Activated CD8-positive, alpha-beta memory T cell treated with anti-CD3 and anti-CD28 coated beads for 24 hours (primary cell): ENCODE measurements around the gene MTG1.
"Not testable (repeated sequence)": the region's sequence is repeated elsewhere in the genome, so short reads cannot be mapped to it uniquely, and the experiment has no call there.

Source experiments
- DNase-seq: peaks from one replicate; pipeline ENCODE4 v3.0.0-alpha.2; 2020

Gene MTG1

DNA sequence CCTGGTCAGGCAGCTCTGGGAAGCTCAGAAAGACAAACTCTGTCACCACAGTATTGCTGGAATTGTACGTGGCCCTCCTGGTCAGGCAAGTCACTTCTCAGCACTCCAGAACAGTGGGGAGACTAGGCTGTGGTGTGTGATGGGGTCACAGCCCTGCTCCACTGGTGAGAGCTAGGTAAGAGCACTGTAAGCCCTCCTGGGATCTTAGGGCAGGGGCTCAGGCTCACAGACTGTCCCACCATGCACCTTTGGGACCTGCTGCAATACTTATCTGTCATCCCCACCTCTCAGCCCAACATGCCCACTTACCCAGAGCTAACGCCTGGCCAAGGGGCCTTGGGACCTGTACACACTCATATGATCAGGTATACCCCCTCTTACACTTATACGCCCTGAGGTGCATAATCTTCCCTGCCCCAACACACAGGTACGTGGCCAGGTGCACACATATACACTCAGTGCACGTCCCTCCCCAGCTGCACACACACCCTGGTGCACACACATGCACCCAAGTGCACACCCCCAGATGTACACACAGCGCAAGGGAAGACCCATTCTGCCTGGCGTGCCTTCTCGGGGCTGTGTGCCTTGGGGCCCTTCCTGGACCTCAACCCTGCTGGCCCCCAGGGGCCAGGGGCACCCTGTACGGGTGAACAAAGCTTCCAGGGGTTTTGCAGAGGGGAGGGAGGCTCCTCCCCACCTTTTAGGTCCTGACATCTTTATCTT, 38.1 kb downstream of the MTG1 start:
- not testable (repeated sequence) for DNase-seq

DNA sequence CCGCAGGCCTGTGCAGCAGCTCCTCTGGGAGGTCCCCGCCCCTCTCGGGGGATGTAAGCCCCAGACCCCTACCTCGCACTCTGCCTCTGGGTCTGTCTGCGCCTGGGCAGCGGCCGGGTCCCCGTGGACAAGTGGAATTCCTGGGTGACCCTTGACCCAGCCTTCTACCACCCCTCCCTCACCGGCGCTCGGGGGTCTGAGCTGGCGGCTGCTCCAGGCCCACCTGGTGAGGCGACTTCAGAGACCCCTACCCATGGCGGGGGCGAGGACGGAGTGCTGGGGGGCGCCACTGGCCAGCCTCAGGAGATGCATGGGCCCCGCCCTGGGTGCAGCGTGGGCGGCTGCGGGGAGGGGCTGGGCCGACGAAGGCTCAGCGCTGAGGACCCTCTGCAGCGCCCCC, 38.8 kb downstream of the MTG1 start:
- not testable (repeated sequence) for DNase-seq

DNA sequence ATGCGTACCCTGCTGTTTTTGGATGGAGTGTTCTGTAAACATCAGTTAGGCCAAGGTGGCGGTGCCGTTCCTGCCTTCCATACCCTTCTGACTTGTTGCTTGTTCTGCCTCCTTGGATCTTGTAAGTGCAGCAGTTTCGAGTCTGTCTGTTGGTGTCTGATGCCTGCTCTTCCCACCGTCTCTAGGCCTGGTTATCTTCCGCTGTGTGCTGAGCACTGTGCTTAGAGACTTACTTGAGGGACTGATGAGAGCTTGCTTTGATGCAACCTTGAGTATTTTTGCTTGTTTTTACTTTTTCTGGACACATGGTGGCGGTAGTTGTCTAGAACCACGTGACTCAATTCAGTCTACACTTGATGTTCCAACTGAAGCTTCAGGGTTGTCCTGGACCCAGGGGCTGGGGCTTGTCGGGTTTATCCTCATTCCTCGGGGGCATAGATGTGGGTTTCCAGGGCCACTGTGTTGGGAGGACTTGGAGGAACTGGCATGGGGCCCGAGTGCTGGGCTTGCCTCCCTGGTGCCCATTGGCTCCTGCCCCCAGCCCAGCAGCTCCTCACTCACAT, 44.8 kb downstream of the MTG1 start:
- DNase-seq: peak; percentile 56

DNA sequence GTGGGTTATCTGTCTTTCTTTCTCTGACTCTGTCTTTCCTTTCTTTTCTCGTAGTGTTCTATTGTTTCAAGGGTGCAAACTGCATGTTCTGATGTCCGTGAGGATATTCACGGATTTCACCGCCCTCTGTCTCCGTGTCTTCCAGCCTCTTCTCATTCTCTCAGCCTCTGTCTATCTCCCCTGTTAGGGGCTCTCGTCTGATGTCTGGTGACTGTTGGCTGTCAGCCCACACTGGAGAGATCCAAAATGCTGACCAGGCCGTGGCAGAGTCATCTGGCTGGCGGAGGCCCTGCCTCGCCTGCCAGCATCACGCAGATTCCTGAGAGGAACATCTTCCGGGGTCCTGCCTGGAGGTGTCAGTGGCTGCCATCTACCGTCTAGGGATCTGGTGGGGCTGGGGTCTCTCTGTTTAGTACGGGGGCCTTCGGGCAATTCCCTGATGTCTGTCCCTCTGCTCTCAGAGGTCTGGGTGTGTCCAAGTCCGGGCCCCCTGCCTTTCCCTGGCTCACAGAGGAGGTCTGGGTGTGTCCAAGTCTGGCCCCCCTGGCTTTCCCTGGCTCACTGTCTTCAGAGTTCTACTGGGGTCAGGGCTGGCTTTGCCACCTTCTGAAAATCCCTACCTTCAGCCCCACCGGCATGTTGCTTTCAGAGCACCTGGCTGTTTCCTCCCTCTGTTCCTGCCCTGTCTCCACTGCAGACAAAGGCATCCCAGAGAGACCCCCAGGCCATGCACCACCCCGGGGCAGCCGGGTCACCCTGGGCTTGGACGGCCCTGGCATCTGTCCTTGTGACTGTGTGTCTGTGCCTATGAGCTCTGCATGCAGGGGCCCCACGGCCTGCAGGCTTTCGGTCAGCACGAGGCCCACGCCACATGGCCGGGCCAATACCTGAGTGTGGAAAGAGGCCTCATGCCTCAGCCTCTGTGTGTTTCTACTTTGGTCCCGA, 45.8 kb downstream of the MTG1 start:
- no peak for DNase-seq

DNA sequence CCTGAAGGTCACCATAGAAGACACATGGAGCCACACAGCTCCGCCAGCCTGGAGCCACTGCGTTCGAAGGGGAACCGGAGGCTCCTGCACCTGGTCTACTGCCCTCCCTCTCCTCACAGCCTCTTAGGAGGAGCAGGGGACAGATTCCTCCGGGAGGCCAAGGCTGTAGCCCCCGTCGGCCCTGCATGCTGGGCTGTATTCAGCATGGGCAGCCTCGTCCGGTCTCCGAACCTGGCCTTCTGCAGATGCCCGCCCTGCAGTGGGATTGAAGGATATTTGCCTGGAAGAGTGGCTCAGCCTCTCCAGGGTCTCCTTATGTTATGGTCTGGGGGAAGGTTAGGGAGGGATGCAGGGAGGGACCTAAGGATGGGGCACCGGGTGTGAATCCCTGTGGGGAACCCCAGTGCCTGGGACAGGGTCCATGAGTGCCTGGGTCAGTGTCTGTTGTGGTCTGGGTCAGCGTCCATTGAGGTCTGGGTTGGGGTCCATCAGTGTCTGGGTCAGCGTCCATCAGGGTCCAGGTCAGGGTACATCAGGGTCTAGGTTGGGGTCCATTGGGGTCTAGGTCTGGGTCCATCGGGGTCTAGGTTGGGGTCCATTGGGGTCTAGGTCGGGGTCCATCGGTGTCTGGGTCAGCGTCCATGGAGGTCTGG, 46.8 kb downstream of the MTG1 start:
- DNase-seq: no peak

DNA sequence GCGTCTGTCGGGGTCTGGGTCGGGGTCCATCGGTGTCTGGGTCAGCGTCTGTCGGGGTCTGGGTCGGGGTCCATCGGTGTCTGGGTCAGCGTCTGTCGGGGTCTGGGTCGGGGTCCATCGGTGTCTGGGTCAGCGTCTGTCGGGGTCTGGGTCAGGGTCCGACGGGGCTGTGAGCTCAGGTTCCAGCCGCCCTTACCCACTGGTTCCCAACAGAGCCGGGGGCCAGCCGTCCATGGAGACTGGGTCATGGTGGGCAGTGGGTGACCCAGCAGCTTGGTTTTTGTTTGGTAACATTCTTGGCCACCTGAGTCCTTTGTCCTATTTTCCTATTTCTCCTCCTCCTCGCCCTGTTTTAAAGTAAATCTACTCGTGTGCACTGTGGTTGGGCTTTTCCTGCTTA, 47.4 kb downstream of the MTG1 start:
- DNase-seq: not testable (repeated sequence)

DNA sequence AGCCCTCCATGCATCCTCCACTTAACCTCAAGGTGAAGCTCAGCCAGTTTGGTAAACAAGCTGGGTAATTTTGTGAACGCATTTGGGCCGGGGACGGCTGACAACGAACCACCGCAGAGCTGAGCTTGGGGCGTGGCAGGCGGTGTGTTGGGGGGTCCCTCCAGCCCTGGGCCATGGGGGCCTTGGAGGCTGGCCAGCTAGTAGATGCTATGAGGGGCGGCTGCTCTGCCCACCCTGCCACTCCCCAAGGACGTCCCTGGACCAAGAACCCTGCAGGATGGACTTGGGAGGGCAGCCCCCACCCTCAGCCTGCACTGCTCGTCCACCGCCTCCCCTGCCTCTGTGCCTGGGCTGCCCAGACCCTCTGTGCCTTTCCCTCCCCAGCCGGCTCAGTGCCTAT, 47.8 kb downstream of the MTG1 start:
- no peak for DNase-seq

DNA sequence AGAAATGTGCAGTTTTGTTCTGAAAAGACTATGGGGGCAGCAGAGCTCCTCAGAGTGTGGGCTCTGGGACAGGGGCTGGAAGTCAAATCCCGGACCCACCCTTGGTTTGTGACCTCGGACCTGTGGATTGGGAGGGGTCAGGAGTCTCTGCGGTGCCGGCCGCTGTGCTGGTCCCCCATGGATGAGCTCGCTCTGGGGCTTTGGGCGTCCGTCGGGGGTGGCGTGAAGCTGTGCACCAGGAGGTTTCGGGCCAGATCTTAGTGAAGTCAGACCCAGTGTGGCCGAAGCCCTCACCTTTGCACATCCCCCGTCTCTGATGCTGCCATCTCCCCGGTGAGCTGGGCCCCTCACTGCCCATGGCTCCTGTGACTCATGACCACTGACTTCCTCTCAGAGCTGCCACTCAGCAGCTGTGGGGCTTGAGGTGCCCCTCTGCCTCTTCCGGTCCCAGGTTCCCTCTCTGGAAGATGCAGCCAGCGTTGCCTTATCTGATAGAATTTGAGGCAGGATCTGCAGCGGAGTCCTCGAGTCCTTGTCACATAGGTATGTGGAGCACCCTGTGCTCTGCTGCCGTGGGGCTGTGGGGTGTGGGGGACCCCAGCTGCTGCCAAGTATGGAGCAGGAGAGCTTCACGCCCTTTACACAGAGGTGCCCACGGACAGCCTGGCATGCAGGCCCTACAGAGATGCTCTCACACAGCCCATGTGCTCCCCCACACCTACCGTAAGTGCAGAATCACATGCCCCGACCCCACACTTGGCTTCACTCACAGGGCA, 48.4 kb downstream of the MTG1 start:
- DNase-seq: peak; percentile 63

DNA sequence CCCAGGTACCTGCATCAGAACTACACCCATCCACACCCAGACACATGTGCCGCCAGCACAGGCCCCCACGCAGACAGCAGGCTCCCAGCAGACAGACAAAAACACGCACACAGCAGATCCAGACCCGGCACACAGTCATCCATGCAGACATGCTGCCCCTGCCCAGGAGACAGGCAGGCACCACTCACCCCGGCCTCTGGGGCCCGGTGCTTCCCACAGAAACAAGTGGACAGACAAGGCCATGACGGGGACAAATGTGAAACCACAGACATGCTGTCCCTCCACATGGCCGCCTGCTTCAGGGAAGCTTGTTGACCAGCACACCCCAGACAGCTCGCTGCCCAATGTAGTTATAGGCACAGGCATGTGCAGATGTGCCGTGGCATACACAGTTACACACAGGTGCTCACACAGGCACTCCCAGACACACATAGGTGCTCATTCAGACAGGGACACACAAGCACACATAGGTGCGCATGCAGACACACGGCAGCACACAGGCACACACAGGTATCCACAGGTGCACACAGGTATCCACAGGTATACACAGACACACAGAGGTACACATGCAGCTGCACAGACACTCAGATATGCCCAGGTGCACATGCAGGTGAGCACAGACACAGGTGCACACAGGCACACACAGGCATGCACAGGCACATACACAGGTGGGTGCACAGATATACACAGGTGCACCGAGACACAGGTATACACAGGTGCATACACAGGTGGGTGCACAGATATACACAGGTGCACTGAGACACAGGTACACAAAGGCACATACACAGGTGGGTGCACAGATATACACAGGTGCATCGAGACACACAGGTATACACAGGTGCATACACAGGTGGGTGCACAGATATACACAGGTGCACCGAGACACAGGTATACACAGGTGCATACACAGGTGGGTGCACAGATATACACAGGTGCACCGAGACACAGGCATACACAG, 49.3 kb downstream of the MTG1 start:
- DNase-seq: no peak

DNA sequence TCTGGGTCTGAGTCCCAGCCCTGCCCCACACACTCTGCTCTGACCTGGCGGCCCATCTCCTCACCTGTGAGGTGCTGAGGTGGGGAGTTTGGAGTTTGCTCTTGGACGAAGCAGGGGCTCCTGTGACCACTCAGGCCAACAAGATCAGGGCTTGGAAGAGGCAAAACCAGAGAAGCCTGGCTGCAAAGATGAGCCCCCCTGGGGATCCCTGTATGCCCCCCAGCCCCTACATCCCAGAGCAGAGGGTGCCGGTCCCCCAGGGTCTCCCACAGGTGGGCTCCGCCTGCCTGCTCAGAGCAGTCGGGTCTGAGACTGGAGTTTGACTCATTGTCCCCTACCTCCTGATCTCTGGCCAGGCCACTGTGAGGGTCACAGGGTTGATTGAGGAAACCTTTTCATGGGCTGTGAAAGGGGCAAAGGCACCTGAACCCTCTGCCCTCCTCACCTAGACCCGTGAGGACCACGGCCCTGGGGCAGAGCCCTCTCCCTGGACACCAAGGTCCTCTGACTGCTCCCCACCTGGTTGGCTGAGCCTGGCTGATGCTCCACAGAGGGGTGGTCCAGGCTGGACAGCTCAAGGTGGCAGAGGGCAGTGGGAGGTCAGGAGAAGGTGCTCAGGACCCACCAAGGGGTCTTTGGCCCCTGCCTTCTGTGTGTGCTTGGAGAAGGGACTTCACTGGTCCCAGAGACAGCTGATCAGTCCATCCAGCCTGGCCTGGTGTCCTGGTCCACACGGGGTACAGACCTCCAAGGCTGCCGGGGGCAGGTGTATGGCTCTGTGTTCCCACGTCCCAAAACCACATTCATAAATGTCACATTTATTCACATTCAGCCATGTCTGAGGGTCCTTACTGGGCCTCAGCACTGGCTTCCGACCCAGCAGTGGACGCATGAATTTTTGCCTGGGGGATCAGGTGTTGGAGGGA, 50.6 kb downstream of the MTG1 start:
- no peak for DNase-seq

DNA sequence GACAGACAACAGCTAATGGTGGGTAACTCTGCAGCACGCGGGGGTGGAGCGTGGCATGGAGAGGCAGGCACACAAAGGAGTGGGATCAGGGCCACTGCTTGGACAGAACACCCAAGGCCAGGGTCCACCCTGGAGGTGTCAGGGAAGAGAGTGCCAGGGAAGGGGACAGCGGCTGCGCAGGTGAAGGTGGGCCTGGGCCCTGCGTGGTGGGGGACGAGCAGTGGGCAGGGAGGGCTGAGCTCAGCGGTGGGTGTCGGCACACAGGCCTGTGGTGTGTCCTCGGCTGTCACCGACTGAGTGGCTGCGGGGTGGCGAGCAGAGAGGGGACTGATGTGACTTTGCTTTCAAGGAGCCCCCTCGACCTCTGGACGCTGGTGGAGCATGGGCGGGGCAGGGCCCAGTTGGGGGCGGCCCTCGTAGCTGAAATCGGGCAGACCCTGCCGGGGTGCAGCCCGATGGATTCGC, 51.3 kb downstream of the MTG1 start:
- no peak for DNase-seq

DNA sequence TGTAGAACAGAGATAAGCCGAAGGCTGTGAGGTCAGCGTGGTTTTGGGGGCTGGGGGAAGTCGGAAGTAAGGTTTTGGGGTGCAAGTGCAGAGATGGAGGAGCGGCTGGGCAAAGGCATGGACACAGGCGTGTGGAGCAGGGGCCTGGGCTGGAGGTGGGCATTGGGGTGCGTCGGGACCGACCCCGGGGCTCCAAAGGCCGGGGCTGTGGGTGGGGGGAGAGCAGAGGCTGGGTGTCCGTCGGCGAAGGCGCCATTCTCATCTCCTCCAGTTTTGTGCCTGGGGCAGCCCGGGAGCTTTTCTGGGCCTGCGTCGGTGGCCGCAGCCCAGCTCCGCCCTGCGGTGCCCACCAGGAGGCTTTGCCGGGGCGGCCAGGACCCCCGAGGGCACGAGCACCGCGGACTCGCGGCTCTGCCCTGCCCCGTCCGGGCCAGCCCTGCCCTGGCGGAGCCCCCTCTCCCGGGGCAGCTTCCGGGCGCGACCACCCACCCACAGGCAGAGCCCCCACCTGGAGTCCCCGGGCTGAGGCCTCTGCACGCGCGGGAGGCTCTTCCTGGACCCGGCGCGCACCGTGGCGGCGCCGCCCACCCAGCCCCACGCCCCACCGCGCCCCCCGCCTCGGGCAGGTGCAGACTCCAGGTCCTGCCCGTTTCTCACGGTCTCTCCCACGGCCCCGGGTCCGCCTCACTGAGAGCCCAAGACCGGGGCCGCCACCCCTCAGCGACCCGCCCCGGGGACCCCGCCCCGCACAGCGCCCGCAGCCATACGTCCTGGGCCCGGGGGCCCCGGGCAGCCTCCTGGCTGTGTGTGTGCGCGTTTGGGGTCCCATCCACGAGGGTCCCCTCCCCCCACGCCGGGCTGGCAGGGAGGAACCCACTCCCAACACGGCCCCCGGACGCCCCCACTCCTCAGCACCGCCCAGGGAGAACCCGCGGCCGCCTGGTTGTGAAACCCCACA, 52.1 kb downstream of the MTG1 start:
- DNase-seq: no peak

DNA sequence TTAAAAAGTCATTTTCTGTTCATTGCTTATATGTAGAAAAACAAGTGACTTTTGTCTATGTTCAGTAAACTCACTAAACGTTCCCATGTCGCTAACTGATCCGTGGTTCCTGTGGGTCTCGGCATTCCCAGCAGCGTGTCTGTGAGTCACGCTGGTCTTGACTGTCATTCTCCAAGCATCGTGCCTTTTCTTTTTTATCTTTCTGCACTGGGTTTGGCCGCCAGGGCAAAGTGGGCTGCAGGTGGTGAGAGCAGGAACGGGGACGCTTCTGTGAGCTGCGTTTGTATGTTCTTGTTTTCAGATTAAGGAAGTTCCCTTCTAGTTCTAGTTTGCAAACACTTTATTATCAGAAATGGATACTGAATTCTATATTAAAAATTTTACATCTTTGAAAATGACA, 53.0 kb downstream of the MTG1 start:
- DNase-seq: no peak

DNA sequence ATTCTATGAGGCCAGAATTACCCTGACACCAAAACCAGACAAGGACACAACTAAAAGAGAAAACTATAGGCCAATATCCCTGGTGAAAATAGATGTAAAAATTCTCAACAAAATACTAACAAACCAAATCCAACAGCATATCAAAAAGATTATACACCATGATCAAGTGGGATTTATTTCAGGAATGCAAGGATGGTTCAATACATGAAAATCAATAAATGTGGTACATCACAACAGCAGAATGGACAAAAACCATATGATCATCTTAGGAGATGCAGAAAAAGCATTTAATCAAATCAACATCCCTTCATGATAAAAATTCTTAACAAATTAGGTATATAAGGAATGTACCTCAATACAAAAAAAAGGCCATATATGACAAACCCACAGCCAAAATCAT, 54.2 kb downstream of the MTG1 start:
- DNase-seq: no peak

DNA sequence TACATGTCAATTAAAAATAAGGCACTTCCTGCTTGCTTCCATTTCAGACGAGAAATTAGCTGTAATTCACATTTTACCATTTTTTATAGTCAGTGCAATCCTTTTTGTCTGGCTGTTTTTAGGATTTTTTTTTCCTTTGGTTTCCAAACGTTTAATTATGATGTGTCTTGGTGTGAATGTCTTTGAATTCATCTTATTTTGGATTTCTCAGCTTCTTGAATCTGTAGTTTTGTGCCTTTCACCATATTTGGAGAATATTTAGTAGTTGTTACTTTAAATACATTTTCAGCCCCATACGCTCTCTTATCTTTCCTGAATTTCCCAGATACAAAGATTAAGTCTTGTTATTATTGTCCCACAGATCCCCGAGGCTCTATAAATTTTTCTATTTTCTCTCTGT, 57.4 kb downstream of the MTG1 start:
- DNase-seq: no peak

DNA sequence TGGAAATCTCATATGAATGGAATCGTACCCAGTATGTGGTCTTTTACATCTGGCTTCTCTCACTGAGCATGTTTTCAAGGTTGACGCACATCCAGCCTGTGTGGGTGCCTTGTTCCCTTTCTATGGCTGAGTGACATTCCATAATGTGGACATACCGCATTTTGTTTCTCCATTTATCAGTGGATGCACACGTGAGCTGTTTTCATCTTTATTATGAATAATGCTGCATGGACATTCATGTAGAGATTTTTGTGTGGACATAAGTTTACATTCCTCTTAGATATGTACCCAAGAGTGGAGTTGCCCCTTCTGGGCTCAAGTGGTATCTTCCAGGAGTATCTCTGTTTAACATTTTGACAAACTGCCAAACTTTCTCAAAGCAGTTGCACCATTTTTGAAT, 58.5 kb downstream of the MTG1 start:
- DNase-seq: no peak

DNA sequence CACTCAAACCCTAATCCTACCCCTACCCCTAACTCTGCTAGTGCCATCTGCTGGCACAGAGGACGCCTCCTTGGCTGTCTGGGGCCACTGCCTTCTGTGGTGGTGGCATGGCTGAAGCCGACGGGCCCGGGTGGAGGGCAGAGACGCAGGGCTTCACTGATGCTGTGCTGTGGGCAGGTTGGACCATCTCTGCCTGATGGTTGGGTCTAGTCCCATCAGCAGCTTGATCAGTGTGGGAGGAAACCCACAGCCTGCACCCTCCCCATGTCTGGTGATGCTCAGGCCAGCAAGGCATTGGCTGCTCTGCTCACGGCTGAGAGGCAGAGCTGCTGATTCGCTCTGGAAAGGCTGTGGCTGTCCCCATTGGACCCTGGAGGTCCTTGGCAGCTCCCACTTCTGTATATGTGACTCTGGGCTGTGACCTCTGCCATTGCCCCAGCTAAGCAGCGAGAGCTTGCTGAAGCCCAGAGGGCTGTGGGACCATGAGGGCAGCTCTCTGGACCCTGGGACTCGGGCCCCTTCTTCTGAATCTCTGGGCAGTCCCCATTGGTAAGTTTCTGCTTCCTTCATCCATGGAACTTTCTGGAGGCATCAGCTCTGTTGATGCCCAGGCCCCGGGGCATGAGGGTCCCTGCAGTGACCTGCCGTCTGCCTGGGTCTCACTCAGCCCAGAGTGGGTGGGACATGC, 59.7 kb downstream of the MTG1 start, which contains the start of gene SCART1:
SCART1 (plus strand) TSS at position 430 of the 688 bp plus-strand sequence; CDS start at position 483, 53 bp downstream.
- DNase-seq: peak; percentile 55
